ENCODE measurements around the gene IGFALS.

The IGFALS gene

GRCh38 chr16:1793578-1794220 is at the start of gene IGFALS:
Gene IGFALS, minus strand, starts transcription at chr16:1793705. Its CDS starts 53 bp downstream, at chr16:1793652.
- peak; percentile 3 for DNase-seq

GRCh38 chr16:1839554-1839953 is 46.0 kb upstream of the IGFALS start:
- no peak for DNase-seq

GRCh38 chr16:1834096-1834495 is 40.6 kb upstream of the IGFALS start:
- no peak for DNase-seq

- no peak for DNase-seq
Measured at GRCh38 chr16:1832838-1833454, 39.4 kb upstream of the IGFALS start.

GRCh38 chr16:1831186-1832075 is 37.9 kb upstream of the IGFALS start:
- no peak for DNase-seq

GRCh38 chr16:1830213-1830612 is 36.7 kb upstream of the IGFALS start:
- no peak for DNase-seq

- no peak for DNase-seq
Measured at GRCh38 chr16:1828645-1829410, 35.3 kb upstream of the IGFALS start.

GRCh38 chr16:1826691-1827573 is 33.4 kb upstream of the IGFALS start, which contains the start of the genes FAHD1 and HAGH:
Gene FAHD1, plus strand, starts transcription at chr16:1827206. Its CDS starts 33 bp downstream, at chr16:1827239.
Gene HAGH, minus strand, starts transcription at chr16:1826825. Its CDS starts 38 bp downstream, at chr16:1826787.
- peak; percentile 85 for DNase-seq

- DNase-seq: peak; percentile 57
Measured at GRCh38 chr16:1825864-1826690, 32.6 kb upstream of the IGFALS start.

GRCh38 chr16:1825381-1825863 is 31.9 kb upstream of the IGFALS start:
- DNase-seq: no peak

- DNase-seq: no peak
Measured at GRCh38 chr16:1823821-1824220, 30.3 kb upstream of the IGFALS start.

GRCh38 chr16:1822801-1823200 is 29.3 kb upstream of the IGFALS start:
- no peak for DNase-seq

- no peak for DNase-seq
Measured at GRCh38 chr16:1821861-1822611, 28.5 kb upstream of the IGFALS start.

GRCh38 chr16:1820946-1821290 is 27.4 kb upstream of the IGFALS start:
- no peak for DNase-seq

- no peak for DNase-seq
Measured at GRCh38 chr16:1820096-1820945, 26.8 kb upstream of the IGFALS start.

- no peak for DNase-seq
Measured at GRCh38 chr16:1819611-1820010, 26.1 kb upstream of the IGFALS start.

GRCh38 chr16:1818873-1819525 is 25.5 kb upstream of the IGFALS start:
- DNase-seq: no peak

GRCh38 chr16:1818204-1818872 is 24.8 kb upstream of the IGFALS start:
- no peak for DNase-seq
